ENCODE data around the gene PDE4B.
"Not testable (repeated sequence)": the region's sequence is repeated elsewhere in the genome, so short reads cannot be mapped to it uniquely, and the experiment has no call there.

The PDE4B gene

GRCh38 chr1:66296370-66296769, 503.7 kb downstream of the PDE4B start:
- no peak for DNase-seq

- DNase-seq: no peak
Observed at GRCh38 chr1:66296951-66297350, 504.3 kb downstream of the PDE4B start.

- DNase-seq: no peak
Observed at GRCh38 chr1:66298464-66298863, 505.8 kb downstream of the PDE4B start.

- DNase-seq: no peak
Observed at GRCh38 chr1:66300280-66300971, 507.7 kb downstream of the PDE4B start.

GRCh38 chr1:66300972-66301451, 508.3 kb downstream of the PDE4B start:
- DNase-seq: no peak

GRCh38 chr1:66302184-66302742, 509.6 kb downstream of the PDE4B start:
- DNase-seq: no peak

- no peak for DNase-seq
Observed at GRCh38 chr1:66302815-66303214, 510.1 kb downstream of the PDE4B start.

GRCh38 chr1:66303646-66304045, 511.0 kb downstream of the PDE4B start:
- DNase-seq: no peak

- DNase-seq: no peak
Observed at GRCh38 chr1:66304128-66304527, 511.4 kb downstream of the PDE4B start.

- no peak for DNase-seq
Observed at GRCh38 chr1:66305927-66306326, 513.2 kb downstream of the PDE4B start.

GRCh38 chr1:66309006-66309741, 516.5 kb downstream of the PDE4B start:
- no peak for DNase-seq

GRCh38 chr1:66311092-66311491, 518.4 kb downstream of the PDE4B start:
- no peak for DNase-seq

GRCh38 chr1:66311628-66312027, 518.9 kb downstream of the PDE4B start:
- no peak for DNase-seq

GRCh38 chr1:66312271-66312990, 519.7 kb downstream of the PDE4B start:
- no peak for DNase-seq

- no peak for DNase-seq
Observed at GRCh38 chr1:66313429-66313828, 520.7 kb downstream of the PDE4B start.

- DNase-seq: no peak
Observed at GRCh38 chr1:66315671-66316070, 523.0 kb downstream of the PDE4B start.

- no peak for DNase-seq
Observed at GRCh38 chr1:66316464-66317247, 524.0 kb downstream of the PDE4B start.

- DNase-seq: no peak
Observed at GRCh38 chr1:66317248-66317515, 524.5 kb downstream of the PDE4B start.

- DNase-seq: no peak
Observed at GRCh38 chr1:66320231-66320630, 527.5 kb downstream of the PDE4B start.

- DNase-seq: not testable (repeated sequence)
Observed at GRCh38 chr1:66322462-66322861, 529.8 kb downstream of the PDE4B start.

GRCh38 chr1:66323958-66324625, 531.4 kb downstream of the PDE4B start:
- no peak for DNase-seq
